Colonic mucosa (tissue), 4 donors: ENCODE data around the gene RPP30. TPM values are rescaled to one million over a fixed set of nuclear protein-coding genes. Genes with fewer than 3 reads are reported as not detected.

Experiments used
- DNase-seq: peaks from one replicate; pipeline ENCODE4 v3.0.0-alpha.2; 2020
- H3K27ac ChIP-seq: fragments of 200-600 bp; one replicate; pipeline ENCODE4 v1.8.0; 2021
- H3K27me3 ChIP-seq: fragments of 200-600 bp; one replicate; pipeline ENCODE4 v1.8.0; 2021
- H3K36me3 ChIP-seq: fragments of 200-600 bp; one replicate; pipeline ENCODE4 v1.8.0; 2021
- H3K4me1 ChIP-seq: fragments of 200-600 bp; one replicate; pipeline ENCODE4 v1.8.0; 2021; ENCODE audit warnings: mild to moderate bottlenecking
- H3K4me3 ChIP-seq: fragments of 200-600 bp; one replicate; pipeline ENCODE4 v1.8.0; 2021
- H3K9ac ChIP-seq, 2 donors: one replicate each; pipeline ENCODE4 v1.7.0; 2013; ENCODE audit warnings: control low read depth in 2 of 2, low read depth in 2 of 2, low read length in 2 of 2
- H3K9me3 ChIP-seq: fragments of 200-600 bp; one replicate; pipeline ENCODE4 v1.8.0; 2021
- intact Hi-C: fragments of 100-400 bp; cut with DNase I; formaldehyde crosslinking; loops from one replicate; pipeline ENCODE4 v1.14.1; 2022
- total RNA-seq, 2 donors: library from RNA; stranded (reverse); fragmentation: NEBNext Ultra II Directional in 1 of 2; extraction: Animal tissue kit (Norgen Biotek cat#: 25700) in 1 of 2; gene quantifications; one replicate each; pipeline ENCODE4 v1.2.1, GENCODE V29; 2021
- TF ChIP-seq, protein P1 (sequence below): fragments of 200-600 bp; IDR thresholded peaks from one replicate; pipeline ENCODE4 v1.8.0; 2022; ENCODE audit warnings: antibody characterized with exemption, mild to moderate bottlenecking
- donor health status: healthy.
- donor health status: DM: no; HTN: no; CAD: no.
- donor health status: DM: no; HTN: no; CAD: no.

RPP30 gene
- total RNA-seq, 2 donors from 2014 or later = 22.0 to 39.7 TPM

DNA sequence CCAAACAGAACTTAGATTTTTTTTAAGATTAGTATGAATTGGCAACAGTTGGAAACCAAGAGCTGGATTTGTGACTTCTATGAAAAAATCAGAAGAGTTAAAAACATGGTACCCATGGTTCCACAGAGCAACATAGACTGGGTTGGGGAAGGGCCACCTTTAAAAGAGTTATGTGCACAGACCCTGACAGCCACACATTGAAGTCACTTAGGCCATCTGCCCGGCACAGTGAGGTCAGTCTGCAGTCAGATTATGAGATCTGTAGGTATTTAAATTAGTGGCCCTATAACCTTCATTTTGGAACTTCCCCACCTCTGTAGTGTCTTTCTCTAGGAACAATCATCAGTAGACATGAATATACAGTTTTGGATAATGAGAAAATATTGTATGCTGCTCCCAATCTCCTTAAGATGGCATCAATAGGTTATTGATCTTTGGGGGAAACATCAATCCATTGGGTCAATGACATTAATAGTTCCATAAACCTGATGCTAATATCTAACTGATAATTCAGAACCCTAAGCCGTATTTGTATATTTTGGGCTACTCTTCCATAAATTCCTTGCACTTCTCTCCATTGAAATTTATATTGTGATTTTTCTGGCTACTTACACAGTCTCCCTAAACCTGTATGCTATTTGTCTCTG, 42.1 kb downstream of the RPP30 start:
- TF ChIP-seq, protein P1, sequence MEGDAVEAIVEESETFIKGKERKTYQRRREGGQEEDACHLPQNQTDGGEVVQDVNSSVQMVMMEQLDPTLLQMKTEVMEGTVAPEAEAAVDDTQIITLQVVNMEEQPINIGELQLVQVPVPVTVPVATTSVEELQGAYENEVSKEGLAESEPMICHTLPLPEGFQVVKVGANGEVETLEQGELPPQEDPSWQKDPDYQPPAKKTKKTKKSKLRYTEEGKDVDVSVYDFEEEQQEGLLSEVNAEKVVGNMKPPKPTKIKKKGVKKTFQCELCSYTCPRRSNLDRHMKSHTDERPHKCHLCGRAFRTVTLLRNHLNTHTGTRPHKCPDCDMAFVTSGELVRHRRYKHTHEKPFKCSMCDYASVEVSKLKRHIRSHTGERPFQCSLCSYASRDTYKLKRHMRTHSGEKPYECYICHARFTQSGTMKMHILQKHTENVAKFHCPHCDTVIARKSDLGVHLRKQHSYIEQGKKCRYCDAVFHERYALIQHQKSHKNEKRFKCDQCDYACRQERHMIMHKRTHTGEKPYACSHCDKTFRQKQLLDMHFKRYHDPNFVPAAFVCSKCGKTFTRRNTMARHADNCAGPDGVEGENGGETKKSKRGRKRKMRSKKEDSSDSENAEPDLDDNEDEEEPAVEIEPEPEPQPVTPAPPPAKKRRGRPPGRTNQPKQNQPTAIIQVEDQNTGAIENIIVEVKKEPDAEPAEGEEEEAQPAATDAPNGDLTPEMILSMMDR = no peak
- intact Hi-C loops = loop anchor here (5.0 to 10.0 kb wide), 2 partner anchors 93 to 341 kb away; no protein-coding TSS in a partner anchor
- DNase-seq = no peak
- Histone ChIP-seq H3K36me3 (no peaks in the 10 kb centered on the region), H3K9me3 (no peaks in the 10 kb centered on the region), H3K27ac (no peak overlapping the region), H3K4me3 (no peak overlapping the region), H3K4me1 (no peaks in the 10 kb centered on the region), H3K9ac (no peak overlapping the region), H3K27me3 (no peaks in the 10 kb centered on the region)

DNA sequence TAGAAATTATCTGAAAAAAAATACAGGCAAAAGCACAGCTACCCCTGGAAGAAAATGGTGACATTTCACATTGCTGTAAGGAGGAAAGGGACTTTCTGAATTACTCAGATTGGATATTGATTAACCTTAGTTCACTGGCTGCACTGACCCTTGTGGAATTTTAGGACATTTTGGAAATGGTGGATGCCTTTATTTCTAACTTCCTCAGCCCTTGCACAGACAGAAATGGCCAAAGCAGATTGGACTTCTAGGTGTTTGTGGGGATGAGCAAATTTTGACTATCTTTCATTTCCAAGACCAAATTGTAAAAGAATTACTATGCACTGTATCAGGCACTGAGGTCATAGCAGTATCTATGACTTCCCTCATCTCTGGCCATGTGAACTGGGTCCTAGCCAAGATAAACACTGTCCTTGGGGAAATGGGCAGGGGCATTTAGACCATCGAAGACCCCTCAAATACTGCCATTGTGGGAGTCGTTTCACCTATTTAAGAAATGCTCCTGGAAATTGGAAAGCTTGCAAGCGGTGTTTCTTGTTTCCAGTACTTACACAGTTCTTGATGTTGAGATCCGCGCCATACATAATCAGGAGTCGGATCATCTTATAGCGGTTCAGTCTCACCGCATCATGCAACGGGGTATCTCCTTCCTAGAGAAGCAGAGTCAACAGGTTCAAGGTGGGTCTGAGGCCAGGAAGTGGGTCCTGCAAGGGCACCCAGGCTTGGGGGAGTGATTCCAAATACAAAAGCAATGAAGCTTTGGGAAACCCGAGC, 43.4 kb downstream of the RPP30 start:
- TF ChIP-seq, protein P1 = no peak
- intact Hi-C loops = loop anchor here (5.0 to 10.0 kb wide), 2 partner anchors 92 to 340 kb away; no protein-coding TSS in a partner anchor

DNA sequence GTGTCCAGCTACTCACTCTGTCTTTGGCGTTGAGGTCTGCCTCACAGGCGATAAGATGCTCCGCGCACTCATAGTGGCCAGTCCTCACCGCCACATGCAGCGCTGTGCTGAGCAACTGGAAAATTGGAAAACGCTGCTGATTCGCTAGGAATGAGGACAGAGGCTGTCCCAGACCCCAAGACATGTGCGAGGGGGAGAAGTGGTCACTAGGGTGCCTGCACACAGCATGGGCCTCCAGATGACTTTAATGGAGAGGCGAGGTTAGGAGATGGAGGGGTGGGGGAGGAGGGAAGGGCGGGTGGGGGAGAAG, 43.9 kb downstream of the RPP30 start:
- Histone ChIP-seq H3K36me3 (no peaks in the 10 kb centered on the region), H3K27ac (no peak overlapping the region), H3K9ac (no peak overlapping the region), H3K4me3 (no peak overlapping the region), H3K9me3 (no peaks in the 10 kb centered on the region), H3K4me1 (no peaks in the 10 kb centered on the region), H3K27me3 (no peaks in the 10 kb centered on the region)
- TF ChIP-seq, protein P1 = no peak
- intact Hi-C loops = loop anchor here (10.0 kb wide), 1 partner anchor 339 kb away; no protein-coding TSS in a partner anchor
- DNase-seq = no peak

More for the DNA sequence above, 43.4 kb downstream of the RPP30 start:
- Histone ChIP-seq H3K27ac (no peak overlapping the region), H3K4me3 (no peak overlapping the region), H3K27me3 (no peaks in the 10 kb centered on the region), H3K4me1 (no peaks in the 10 kb centered on the region), H3K9ac (no peak overlapping the region), H3K9me3 (no peaks in the 10 kb centered on the region), H3K36me3 (no peaks in the 10 kb centered on the region)
- no peak for DNase-seq

DNA sequence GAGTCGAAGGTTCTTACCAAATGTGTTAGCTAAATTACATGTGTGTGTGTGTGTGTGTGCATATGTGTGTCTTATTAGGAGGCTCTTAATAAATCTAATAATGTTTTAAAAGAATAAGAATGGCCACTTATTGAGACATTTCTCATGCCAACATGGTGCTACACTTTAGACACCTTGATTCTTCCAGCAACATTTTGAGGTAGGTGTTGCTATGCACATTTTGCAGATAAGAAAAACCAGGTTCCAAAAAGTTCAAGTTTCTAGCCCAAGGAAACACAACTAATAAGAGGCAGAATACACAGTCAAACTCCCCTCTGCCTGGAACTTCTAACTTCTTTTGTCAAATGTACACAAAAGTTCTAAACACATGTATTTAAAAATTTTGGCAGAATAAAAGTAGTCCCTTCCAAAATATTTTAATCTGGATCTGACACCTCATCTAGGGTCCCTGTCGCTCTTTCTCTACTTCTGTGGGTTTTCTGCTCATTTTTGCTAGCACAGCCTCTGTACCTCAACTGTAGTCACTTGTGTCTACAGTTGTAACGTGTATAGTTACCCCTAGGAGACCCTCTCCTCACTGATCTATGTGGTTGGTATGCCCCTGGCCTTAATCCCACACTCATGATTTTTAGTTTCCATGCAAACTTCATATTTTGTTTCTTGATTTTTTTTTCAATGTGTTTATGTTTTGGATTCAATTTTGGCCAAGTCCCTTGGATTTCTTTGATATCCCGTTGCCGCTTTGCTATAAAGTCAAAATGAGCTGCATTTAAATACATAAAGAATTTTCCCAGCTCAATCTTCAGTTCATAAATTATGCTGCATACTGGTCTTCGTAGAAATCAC, 44.8 kb downstream of the RPP30 start:
- TF ChIP-seq, protein P1 = no peak
- no peaks in the 10 kb centered on the region for H3K36me3 ChIP-seq
- H3K4me3 ChIP-seq = no peak overlapping the region
- H3K4me1 ChIP-seq = no peaks in the 10 kb centered on the region
- no peaks in the 10 kb centered on the region for H3K27me3 ChIP-seq
- H3K9me3 ChIP-seq = no peaks in the 10 kb centered on the region
- DNase-seq = no peak
- H3K9ac ChIP-seq = no peak overlapping the region
- no peak overlapping the region for H3K27ac ChIP-seq
- intact Hi-C loops = loop anchor here (10.0 kb wide), 1 partner anchor 338 kb away; no protein-coding TSS in a partner anchor

DNA sequence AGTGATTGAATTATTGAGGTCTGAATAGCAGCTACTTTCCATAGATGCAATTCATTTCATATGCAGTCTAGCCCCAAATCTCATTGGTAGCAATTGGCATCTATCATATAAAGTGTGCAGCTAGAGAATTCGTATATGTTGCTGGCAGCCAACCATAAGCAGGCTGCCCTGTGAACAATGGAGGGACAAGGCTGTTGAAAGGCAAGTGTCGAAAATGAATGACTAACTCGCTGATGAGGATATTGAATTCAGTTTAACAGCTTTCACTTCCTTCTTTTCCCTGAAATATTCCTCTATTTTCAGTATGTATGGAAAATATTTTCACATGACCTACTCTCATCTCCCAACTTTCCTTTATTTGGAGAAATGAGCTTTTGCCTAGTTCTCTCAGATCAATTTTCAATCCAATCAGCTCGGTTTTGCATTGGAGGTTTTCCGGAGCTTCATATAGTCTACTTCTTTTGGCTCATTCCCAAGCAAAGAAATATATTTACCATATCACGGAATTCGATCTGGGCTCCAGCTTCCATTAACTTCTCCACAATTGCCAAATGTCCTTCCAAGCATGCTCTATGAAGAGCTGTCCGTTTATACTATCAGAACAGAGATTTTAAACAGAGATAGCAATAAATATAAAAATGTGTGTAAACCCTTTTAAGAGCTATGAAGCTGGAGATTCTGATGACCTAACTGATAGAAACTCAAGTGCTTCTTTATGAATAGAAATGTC, 45.6 kb downstream of the RPP30 start:
- Histone ChIP-seq H3K27ac (no peak overlapping the region), H3K4me1 (no peaks in the 10 kb centered on the region), H3K27me3 (no peaks in the 10 kb centered on the region), H3K4me3 (no peak overlapping the region), H3K9ac (no peak overlapping the region), H3K9me3 (no peaks in the 10 kb centered on the region), H3K36me3 (no peaks in the 10 kb centered on the region)
- no peak for DNase-seq
- TF ChIP-seq, protein P1 = no peak
- intact Hi-C loops = loop anchor here (10.0 kb wide), 1 partner anchor 337 kb away; no protein-coding TSS in a partner anchor
